ENCODE results near the gene SLC27A2.

- TF ChIP-seq ISL1 (CRISPR knock-in tag; IDR thresholded peaks at IDR 0.05) (no peak), ZC3H10 (CRISPR knock-in tag; IDR thresholded peaks at IDR 0.05) (no peak), PATZ1 (CRISPR knock-in tag; IDR thresholded peaks at IDR 0.05; ENCODE audit: borderline replicate concordance) (no peak)
Measured at GRCh38 chr15:50190166-50190570, 8.2 kb downstream of the SLC27A2 start.

Measured in SK-N-SH treated with all-trans-retinoic acid at 6 μM for 48 hours (cell line).